Measurements from ENCODE around the gene PSMA6. TPM values are rescaled to one million over a fixed set of nuclear protein-coding genes. Genes with fewer than 3 reads are reported as not detected.

The PSMA6 gene
- total and polyA plus RNA-seq, 5 donors from 2014 or later = 132 to 480 (median 347) TPM

DNA sequence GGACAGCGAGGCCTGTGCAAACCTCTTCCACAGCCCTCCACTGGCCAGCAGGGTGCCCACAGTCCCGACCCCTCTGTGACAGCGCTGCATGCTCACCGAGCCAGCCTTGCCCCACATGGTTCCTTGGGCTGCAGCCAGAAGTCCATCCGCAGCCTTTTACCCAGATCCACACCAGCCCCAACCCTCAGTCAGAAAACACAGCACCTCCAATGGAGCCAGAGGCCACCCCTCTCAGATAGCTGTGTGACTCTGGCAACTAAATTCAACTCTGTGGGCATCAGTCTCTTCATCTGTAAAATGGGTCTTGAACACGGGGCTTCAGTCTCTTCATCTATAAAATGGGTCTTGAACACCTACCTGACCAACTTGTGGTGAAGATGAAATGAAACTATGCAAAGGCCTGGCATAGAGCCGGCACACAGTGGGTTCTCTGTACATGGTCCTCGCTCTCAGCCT is 74.4 kb downstream of the PSMA6 start:
- Mint-ChIP-seq H3K9me3 (peaks cover 0 to 8% (median 3%) of the 10 kb centered on the region in 7 donors), H3K36me3 (no peaks in the 10 kb centered on the region), H3K4me3 (no peak overlapping the region), H3K27ac (no peak overlapping the region), H3K27me3 (no peaks in the 10 kb centered on the region), H3K4me1 (peaks cover 0 to 26% (median 5%) of the 10 kb centered on the region in 4 donors)
- Histone ChIP-seq H3K27ac (ENCODE audit: insufficient read depth, low read length, poor library complexity, severe bottlenecking) (no peak overlapping the region), H3K9me3 (ENCODE audit: control insufficient read depth in 2 of 2, low read length in 2 of 2) (peaks cover 0 to 7% of the 10 kb centered on the region in 2 experiments), H3K27me3 (ENCODE audit: control insufficient read depth, insufficient read depth, low read length) (no peaks in the 10 kb centered on the region), H3K36me3 (ENCODE audit: control insufficient read depth, insufficient read depth, low read length) (no peaks in the 10 kb centered on the region), H3K4me1 (ENCODE audit: control insufficient read depth, insufficient read depth, low read length, poor library complexity, severe bottlenecking) (peaks cover 9% of the 10 kb centered on the region), H3K4me3 (ENCODE audit: low read depth, low read length) (no peak overlapping the region)
- no peak for ATAC-seq (ENCODE audit: low read depth in 2 of 2)
- DNase-seq = no peak

DNA sequence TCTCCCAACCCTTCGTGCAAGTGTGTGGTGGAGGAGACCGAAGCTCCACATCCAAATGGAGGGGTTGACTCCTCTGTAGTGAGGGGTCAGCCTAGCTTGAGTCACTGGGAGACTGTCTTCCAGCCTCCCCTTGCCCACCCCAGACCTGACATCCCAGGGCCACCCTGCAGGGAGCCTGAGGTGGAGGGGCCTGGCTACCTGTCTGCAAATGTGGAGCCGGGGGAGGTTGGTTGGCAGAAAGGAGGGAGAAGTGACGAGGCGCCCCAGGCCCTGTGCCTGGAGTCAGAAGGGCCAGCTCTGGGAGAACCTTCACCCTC is 74.8 kb downstream of the PSMA6 start:
- peak overlapping the region in 1 of 4 donors; percentile 15 for H3K4me3 Mint-ChIP-seq
- no peaks in the 10 kb centered on the region for H3K27me3 Mint-ChIP-seq
- no peaks in the 10 kb centered on the region for H3K36me3 Mint-ChIP-seq
- peaks cover 0 to 8% (median 3%) of the 10 kb centered on the region in 7 donors for H3K9me3 Mint-ChIP-seq
- Histone ChIP-seq H3K4me3 (ENCODE audit: low read depth, low read length) (no peak overlapping the region), H3K4me1 (ENCODE audit: control insufficient read depth, insufficient read depth, low read length, poor library complexity, severe bottlenecking) (peaks cover 9% of the 10 kb centered on the region), H3K27ac (ENCODE audit: insufficient read depth, low read length, poor library complexity, severe bottlenecking) (no peak overlapping the region), H3K27me3 (ENCODE audit: control insufficient read depth, insufficient read depth, low read length) (no peaks in the 10 kb centered on the region), H3K36me3 (ENCODE audit: control insufficient read depth, insufficient read depth, low read length) (no peaks in the 10 kb centered on the region), H3K9me3 (ENCODE audit: control insufficient read depth in 2 of 2, low read length in 2 of 2) (peaks cover 0 to 7% of the 10 kb centered on the region in 2 experiments)
- no peak for ATAC-seq (ENCODE audit: low read depth in 2 of 2)
- DNase-seq = no peak
- peaks cover 0 to 26% (median 5%) of the 10 kb centered on the region in 4 donors for H3K4me1 Mint-ChIP-seq
- H3K27ac Mint-ChIP-seq = peak overlapping the region in 1 of 3 donors; percentile 56

Other genes starting within 250 kb of the PSMA6 start
- gene FAM177A1, start 246.1 kb upstream of the PSMA6 start, total RNA-seq = 152 TPM
- 10 to 100 TPM; 51.5 to 65.4 (median 57.7) TPM for gene FAM177A1, start 246.1 kb upstream of the PSMA6 start, polyA plus RNA-seq
- 52.6 TPM for gene PPP2R3C, start 170.4 kb upstream of the PSMA6 start, total RNA-seq
- gene PPP2R3C, start 170.4 kb upstream of the PSMA6 start, polyA plus RNA-seq = 100 to 1,000 TPM in 1 of 4 donors, 10 to 100 TPM in 3; 81.5 to 100 (median 89.3) TPM
- gene PRORP, start 169.8 kb upstream of the PSMA6 start, total RNA-seq = 49.1 TPM
- gene PRORP, start 169.8 kb upstream of the PSMA6 start, polyA plus RNA-seq = 10 to 100 TPM; 76.3 to 83.1 (median 77.6) TPM
- 1,380 TPM for gene NFKBIA, start 112.4 kb downstream of the PSMA6 start, total RNA-seq
- 100 to 1,000 TPM; 210 to 290 (median 243) TPM for gene NFKBIA, start 112.4 kb downstream of the PSMA6 start, polyA plus RNA-seq
- gene INSM2, start 241.8 kb downstream of the PSMA6 start, total RNA-seq = not detected
- gene INSM2, start 241.8 kb downstream of the PSMA6 start, polyA plus RNA-seq = not detected